GM12878 (cell line): Measurements from ENCODE around the gene NDOR1. TPM values are rescaled to one million over a fixed set of nuclear protein-coding genes. Genes with fewer than 3 reads are reported as not detected.

Experiments
- ATAC-seq: fragments of 200-7000 bp; cut with Tn5 transposase; 3 replicates; pipeline ENCODE4 v1.9.1; 2020; ENCODE audit warnings: mild to moderate bottlenecking, moderate library complexity
- BruUV-seq: library from RNA; stranded (reverse); fragments of 400-500 nt; replicated peaks from 2 replicates; lab custom pipeline; 2021; lab: Mats Ljungman, UMichigan
- CTCF ChIA-PET: fragments of 300-600 bp; sonication (Branson Sonifier 250); formaldehyde crosslinking; extraction: SDS; loops from one replicate; lab custom pipeline; 2021; ENCODE audit warnings: inconsistent platforms; lab: Yijun Ruan, JAX
- POLR2A ChIA-PET: fragments of 350-600 bp; formaldehyde crosslinking; extraction: SDS; loops from one replicate; lab custom pipeline; 2021; ENCODE audit warnings: inconsistent platforms; lab: Charles Lee
- RAD21 ChIA-PET: fragments of 300-600 bp; sonication (Branson Sonifier 250); formaldehyde crosslinking; loops from one replicate; lab custom pipeline; 2023; ENCODE audit warnings: antibody characterized with exemption; ENCODE audit not compliant: unreplicated experiment; lab: Charles Lee
- SMC1A ChIA-PET: fragments of 300-600 bp; sonication (Branson Sonifier 250); formaldehyde crosslinking; loops from one replicate; lab custom pipeline; 2023; ENCODE audit not compliant: unreplicated experiment, uncharacterized antibody; lab: Charles Lee
- DNase-seq: peaks from one replicate; pipeline ENCODE4 v3.0.0-alpha.2; 2011; ENCODE audit warnings: low read depth, low spot score
- FAIRE-seq: peaks from 3 replicates; lab custom pipeline; 2011; peaks lifted over from hg19 to GRCh38; lab: Jason Lieb, UNC
- H2AFZ ChIP-seq: 2 replicates; pipeline ENCODE4 v1.6.0; 2011; ENCODE audit warnings: low read depth, low read length, control low read depth; ENCODE audit not compliant: control insufficient read depth
- H3K27ac ChIP-seq: 2 replicates; pipeline ENCODE4 v1.5.1; 2011; ENCODE audit warnings: control low read depth; ENCODE audit not compliant: control insufficient read depth, insufficient read depth
- H3K27me3 ChIP-seq, 2 experiments: replicated peaks in 1 of 2; 2 replicates each; pipeline versions ENCODE4 v1.6.0 to v1.6.1; 2011; ENCODE audit warnings: low read length in 1 of 2; ENCODE audit not compliant: control insufficient read depth in 2 of 2, insufficient read depth in 2 of 2
- H3K36me3 ChIP-seq, 2 experiments: 2 replicates each; pipeline ENCODE4 v1.5.1; 2011; ENCODE audit warnings: low read length in 1 of 2; ENCODE audit not compliant: control insufficient read depth in 2 of 2, insufficient read depth in 2 of 2
- H3K4me1 ChIP-seq: 2 replicates; pipeline ENCODE4 v1.6.1; 2011; ENCODE audit warnings: mild to moderate bottlenecking, low read length, moderate library complexity, mixed read lengths; ENCODE audit not compliant: control insufficient read depth, insufficient read depth
- H3K4me2 ChIP-seq: 2 replicates; pipeline ENCODE4 v1.6.0; 2011; ENCODE audit warnings: control low read depth; ENCODE audit not compliant: control insufficient read depth, insufficient read depth
- H3K4me3 ChIP-seq: fragments of 200-600 bp; sonication (generic); 2 replicates; pipeline ENCODE4 v1.5.1; 2016
- H3K79me2 ChIP-seq: 2 replicates; pipeline ENCODE4 v1.6.0; 2011; ENCODE audit warnings: low read length; ENCODE audit not compliant: control insufficient read depth, insufficient read depth
- H3K9ac ChIP-seq: 2 replicates; pipeline ENCODE4 v1.8.0; 2011; ENCODE audit warnings: low read length, control low read depth, mixed read lengths; ENCODE audit not compliant: control insufficient read depth, insufficient read depth
- H3K9me3 ChIP-seq: replicated peaks from 3 replicates; pipeline ENCODE4 v1.5.1; 2011; ENCODE audit warnings: mild to moderate bottlenecking, low read length; ENCODE audit not compliant: control insufficient read depth, insufficient read depth
- H4K20me1 ChIP-seq: 2 replicates; pipeline ENCODE4 v1.6.0; 2011; ENCODE audit not compliant: control insufficient read depth, insufficient read depth
- BMI1 ChIP-seq: fragments of 450-650 bp; IDR thresholded peaks from 2 replicates; pipeline ENCODE4 v1.6.1; 2016; ENCODE audit warnings: mild to moderate bottlenecking, moderate library complexity, borderline replicate concordance
- GATAD2B ChIP-seq: fragments of 450-650 bp; conservative IDR thresholded peaks from 2 replicates; pipeline ENCODE4 v1.6.1; 2017; ENCODE audit warnings: low read depth, mild to moderate bottlenecking, moderate library complexity
- SIN3A ChIP-seq: IDR thresholded peaks from 2 replicates; pipeline ENCODE4 v1.6.1; 2012; ENCODE audit warnings: low read depth, low read length, improper control_type of control experiment
- WGBS: methylation state at CpG from one replicate; pipeline ENCODE4 v1.1.6; 2016; ENCODE audit warnings: low lambda C conversion rate; ENCODE audit not compliant: insufficient replicate concordance, insufficient coverage; ENCODE audit errors: missing lambda C conversion rate; 5-methylcytosine and 5-hydroxymethylcytosine counted together
- in situ Hi-C: fragments of 300-500 bp; cut with MboI; formaldehyde crosslinking; loops from 9 replicates; pipeline ENCODE4 v1.14.3; 2018; ENCODE audit warnings: mixed read lengths
- intact Hi-C: fragments of 100-400 bp; cut with micrococcal nuclease; formaldehyde crosslinking; loops from one replicate; pipeline ENCODE4 v1.14.2; 2022; ENCODE audit not compliant: unreplicated experiment
- polyA plus RNA-seq, 11 experiments: library from polyadenylated mRNA; depleted of rRNA in 4 of 11; unstranded in 6 of 11; stranded (reverse) in 5 of 11; fragments of >200 nt; fragmentation: Nextera tagmentation in 4 of 11; fragmentation: Illumina TruSeq in 1 of 11; extraction: Ambion mirVana in 4 of 11; extraction: Trizol in 1 of 11; gene quantifications; 1 replicate in 1 of 11; 2 replicates in 10 of 11; pipeline versions ENCODE4 v1.2.1 to v1.2.3, GENCODE V29; 2011 to 2016; ENCODE audit warnings: inconsistent platforms in 2 of 11, missing spikeins in 2 of 11, low read depth in 1 of 11
- total RNA-seq, 4 experiments: library from RNA; depleted of rRNA in 3 of 4; stranded (reverse); fragments of >200 nt in 3 of 4; fragmentation: Illumina TruSeq in 1 of 4; extraction: Trizol in 1 of 4; gene quantifications; 2 replicates each; pipeline versions ENCODE4 v1.2.1 to v1.2.3, GENCODE V29; 2013 to 2021
- TF ChIP-seq, protein P1 (sequence below): IDR thresholded peaks from 2 replicates; pipeline ENCODE4 v1.6.1; 2012; ENCODE audit warnings: mild to moderate bottlenecking, low read depth, low read length

NDOR1 gene
- total and polyA plus RNA-seq, 10 of the 15 experiments (the other 5 are each of a cell fraction or from before 2014, with no cell fraction given): 0.04 to 32.9 (median 11.1) TPM

DNA sequence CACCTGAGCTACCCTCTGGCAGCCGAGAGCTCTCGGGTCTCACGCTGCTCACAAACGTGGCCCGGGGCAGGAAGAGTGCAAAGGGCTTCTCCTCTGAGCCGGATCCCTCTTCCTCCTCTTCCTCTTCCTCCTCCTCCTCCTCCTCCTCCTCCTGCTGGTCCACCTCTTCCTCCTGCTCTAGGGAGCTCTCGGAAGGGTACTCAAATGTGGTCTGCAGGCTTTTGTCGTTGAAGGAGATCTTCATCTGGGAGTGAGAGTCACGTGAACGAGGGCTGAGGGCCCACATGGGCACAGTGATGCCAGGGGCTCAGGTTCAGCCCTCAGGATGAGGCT is 13.1 kb upstream of the NDOR1 start (continued):
- no peak for TF ChIP-seq BMI1
- TF ChIP-seq, protein P1, sequence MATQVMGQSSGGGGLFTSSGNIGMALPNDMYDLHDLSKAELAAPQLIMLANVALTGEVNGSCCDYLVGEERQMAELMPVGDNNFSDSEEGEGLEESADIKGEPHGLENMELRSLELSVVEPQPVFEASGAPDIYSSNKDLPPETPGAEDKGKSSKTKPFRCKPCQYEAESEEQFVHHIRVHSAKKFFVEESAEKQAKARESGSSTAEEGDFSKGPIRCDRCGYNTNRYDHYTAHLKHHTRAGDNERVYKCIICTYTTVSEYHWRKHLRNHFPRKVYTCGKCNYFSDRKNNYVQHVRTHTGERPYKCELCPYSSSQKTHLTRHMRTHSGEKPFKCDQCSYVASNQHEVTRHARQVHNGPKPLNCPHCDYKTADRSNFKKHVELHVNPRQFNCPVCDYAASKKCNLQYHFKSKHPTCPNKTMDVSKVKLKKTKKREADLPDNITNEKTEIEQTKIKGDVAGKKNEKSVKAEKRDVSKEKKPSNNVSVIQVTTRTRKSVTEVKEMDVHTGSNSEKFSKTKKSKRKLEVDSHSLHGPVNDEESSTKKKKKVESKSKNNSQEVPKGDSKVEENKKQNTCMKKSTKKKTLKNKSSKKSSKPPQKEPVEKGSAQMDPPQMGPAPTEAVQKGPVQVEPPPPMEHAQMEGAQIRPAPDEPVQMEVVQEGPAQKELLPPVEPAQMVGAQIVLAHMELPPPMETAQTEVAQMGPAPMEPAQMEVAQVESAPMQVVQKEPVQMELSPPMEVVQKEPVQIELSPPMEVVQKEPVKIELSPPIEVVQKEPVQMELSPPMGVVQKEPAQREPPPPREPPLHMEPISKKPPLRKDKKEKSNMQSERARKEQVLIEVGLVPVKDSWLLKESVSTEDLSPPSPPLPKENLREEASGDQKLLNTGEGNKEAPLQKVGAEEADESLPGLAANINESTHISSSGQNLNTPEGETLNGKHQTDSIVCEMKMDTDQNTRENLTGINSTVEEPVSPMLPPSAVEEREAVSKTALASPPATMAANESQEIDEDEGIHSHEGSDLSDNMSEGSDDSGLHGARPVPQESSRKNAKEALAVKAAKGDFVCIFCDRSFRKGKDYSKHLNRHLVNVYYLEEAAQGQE: no peak
- TF ChIP-seq SIN3A: no peak
- TF ChIP-seq, all 136 proteins: peak for 0

DNA sequence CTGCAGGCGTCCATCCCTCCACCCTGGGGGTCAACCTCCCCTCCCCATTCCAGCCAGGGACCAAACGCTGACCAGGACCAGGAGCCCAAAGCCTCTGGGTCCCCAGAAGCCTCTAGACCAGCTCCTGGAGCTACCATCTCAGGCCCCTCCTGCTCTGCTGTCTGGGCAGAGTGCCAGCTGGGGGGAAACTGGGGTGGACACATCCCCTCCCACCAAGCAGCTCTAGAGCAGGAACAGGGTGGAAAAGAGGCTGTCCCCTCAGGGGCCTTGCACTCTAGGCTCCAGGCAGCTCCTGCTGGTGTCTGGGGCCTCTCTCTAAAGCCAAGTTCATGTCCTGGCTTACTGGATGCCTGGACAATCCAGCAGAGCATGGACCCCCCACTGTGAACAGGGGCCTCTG is 12.6 kb upstream of the NDOR1 start:
- H3K27ac ChIP-seq: no peak overlapping the region
- no peak overlapping the region for H3K4me2 ChIP-seq
- WGBS: 51% methylated on average over 2 of the region's 2 CpGs
- no peak overlapping the region for H3K9ac ChIP-seq
- FAIRE-seq (no peak), DNase-seq (no peak), ATAC-seq (no peak)
- H3K36me3 ChIP-seq: peaks cover 0 to 7% of the 10 kb centered on the region in 2 experiments; a peak in 2 of 4 replicates
- RAD21 ChIA-PET: no interaction called here
- no peak overlapping the region for H2AFZ ChIP-seq
- TF ChIP-seq GATAD2B: no peak
- TF ChIP-seq, all 136 proteins: peak for 0
- H3K4me1 ChIP-seq: peaks cover 7% of the 10 kb centered on the region
- H3K9me3 ChIP-seq: no peaks in the 10 kb centered on the region
- no peak overlapping the region for H3K4me3 ChIP-seq
- no peaks in the 10 kb centered on the region for H3K27me3 ChIP-seq
- H3K79me2 ChIP-seq: peaks cover 19% of the 10 kb centered on the region
- intact Hi-C loops: no loop called here
- BruUV-seq: no TSS peak
- ChIA-PET POLR2A (interaction anchor here (0.5 to 2.8 kb wide), 4 partner anchors 27 to 63 kb away, joined by 3 to 10 read pairs (median 5); partner anchors contain the start of gene CYSRT1), SMC1A (no interaction called here), CTCF (interaction anchor here (0.7 kb wide), 1 partner anchor 11 kb away, joined by 3 read pairs; no protein-coding TSS in a partner anchor)
- in situ Hi-C loops: no loop called here
- peaks cover 7% of the 10 kb centered on the region; the same call in 1 of the 2 replicates for H4K20me1 ChIP-seq
